SK-N-SH treated with all-trans-retinoic acid at 6 μM for 48 hours (cell line): ENCODE measurements around the gene CBX1.

Experiments
- ARNTL ChIP-seq: fragments of 450-650 bp; formaldehyde crosslinking; IDR thresholded peaks from 2 replicates; pipeline ENCODE4 v1.5.0; 2020; ENCODE audit warnings: low read depth, mild to moderate bottlenecking, moderate library complexity, borderline replicate concordance
- CSRNP3 ChIP-seq: fragments of 250-450 bp; sonication (Bioruptor Pico); IDR thresholded peaks from 2 replicates; pipeline ENCODE4 v1.5.1; 2021; ENCODE audit warnings: mild to moderate bottlenecking, moderate library complexity
- ISL1 ChIP-seq: fragments of 250-450 bp; sonication (Bioruptor Pico); IDR thresholded peaks from 2 replicates; pipeline ENCODE4 v2.1.2; 2022; ENCODE audit warnings: mild to moderate bottlenecking, moderate library complexity
- PATZ1 ChIP-seq: fragments of 250-450 bp; sonication (Bioruptor Pico); IDR thresholded peaks from 2 replicates; pipeline ENCODE4 v1.8.0; 2020; ENCODE audit warnings: mild to moderate bottlenecking, moderate library complexity, borderline replicate concordance
- RARB ChIP-seq: fragments of 250-450 bp; sonication (Bioruptor Pico); IDR thresholded peaks from 2 replicates; pipeline ENCODE4 v1.8.0; 2021; ENCODE audit warnings: mild to moderate bottlenecking, moderate library complexity
- TOX ChIP-seq: fragments of 250-450 bp; sonication (Bioruptor Pico); IDR thresholded peaks from 2 replicates; pipeline ENCODE4 v1.8.0; 2021; ENCODE audit warnings: mild to moderate bottlenecking, moderate library complexity, borderline replicate concordance
- ZC3H10 ChIP-seq: fragments of 250-450 bp; sonication (Bioruptor Pico); IDR thresholded peaks from 2 replicates; pipeline ENCODE4 v1.5.1; 2021; ENCODE audit warnings: mild to moderate bottlenecking, moderate library complexity
- ZFP3 ChIP-seq: fragments of 250-450 bp; sonication (Bioruptor Pico); IDR thresholded peaks from 2 replicates; pipeline ENCODE4 v1.5.0; 2020; ENCODE audit warnings: mild to moderate bottlenecking, moderate library complexity
- ZNF70 ChIP-seq: fragments of 450-650 bp; formaldehyde crosslinking; IDR thresholded peaks from 2 replicates; pipeline ENCODE4 v1.5.0; 2020; ENCODE audit warnings: mild to moderate bottlenecking, moderate library complexity
- ZNF8 ChIP-seq: fragments of 450-650 bp; formaldehyde crosslinking; IDR thresholded peaks from 2 replicates; pipeline ENCODE4 v1.5.0; 2020; ENCODE audit warnings: mild to moderate bottlenecking, moderate library complexity

- TF ChIP-seq PATZ1 (CRISPR knock-in tag) (no peak), TOX (CRISPR knock-in tag) (no peak), ZFP3 (CRISPR knock-in tag) (no peak), ARNTL (CRISPR knock-in tag) (no peak), ISL1 (no peak), ZNF8 (CRISPR knock-in tag) (no peak), ZC3H10 (CRISPR knock-in tag) (no peak), ZNF70 (CRISPR knock-in tag) (no peak), RARB (CRISPR knock-in tag) (no peak), CSRNP3 (CRISPR knock-in tag) (no peak)
Observed at GRCh38 chr17:48053758-48054237, 47.5 kb downstream of the CBX1 start.
